Testis (tissue), 2 donors: Measurements from ENCODE around the gene IQSEC3.

Experiments used
- CTCF ChIP-seq, 3 experiments: fragments of 450-650 bp in 2 of 3; fragments of 200-600 bp in 1 of 3; sonication (generic) in 1 of 3; IDR thresholded peaks; one replicate each; pipeline ENCODE4 v1.5.1; 2016 to 2019; ENCODE audit warnings: antibody characterized with exemption in 3 of 3, mild to moderate bottlenecking in 2 of 3, moderate library complexity in 1 of 3
- POLR2A ChIP-seq: fragments of 450-650 bp; IDR thresholded peaks from one replicate; pipeline ENCODE4 v1.6.1; 2017; ENCODE audit warnings: antibody characterized with exemption, mild to moderate bottlenecking, moderate library complexity

- TF ChIP-seq CTCF (IDR thresholded peaks at IDR 0.05), result no peak
- TF ChIP-seq POLR2A, result no peak
Measured at GRCh38 chr12:80681-81190, 14.2 kb downstream of the IQSEC3 start.
